ENCODE data around the gene DDR2. TPM values are rescaled to one million over a fixed set of nuclear protein-coding genes. Genes with fewer than 3 reads are reported as not detected.
"Not testable (repeated sequence)": the region's sequence is repeated elsewhere in the genome, so short reads cannot be mapped to it uniquely, and the experiment has no call there.

DDR2 gene
- total RNA-seq, 8 experiments from 2014 or later = 0.96 to 75.2 (median 28.6) TPM

GRCh38 chr1:162724583-162725120, 92.4 kb downstream of the DDR2 start:
- ATAC-seq (replicated peaks in 6 of 8) = no peak
- WGBS, 10 experiments = 33 to 90% (median 75%) methylated on average over 1 to 7 of the region's 7 CpGs; no CpG with 5 or more reads in 3 of the 10 experiments
- no peak overlapping the region for H3K27ac ChIP-seq
- no peaks in the 10 kb centered on the region for H3K4me1 ChIP-seq (replicated peaks in 1 of 2)
- in situ Hi-C loops (cut with MboI; ENCODE audit: low pct_unique_long_range_greater_than_20kb in 2 of 9, low sequenced_read_pairs in 9 of 9, unreplicated experiment in 9 of 9) = no loop called here
- H3K4me3 ChIP-seq = no peak overlapping the region

GRCh38 chr1:162725301-162725837, 93.1 kb downstream of the DDR2 start:
- H3K4me3 ChIP-seq = no peak overlapping the region
- no peak overlapping the region for H3K27ac ChIP-seq
- 51 to 95% (median 83%) methylated on average over 2 to 6 of the region's 7 CpGs; no CpG with 5 or more reads in 1 of the 10 experiments for WGBS, 10 experiments
- ATAC-seq (replicated peaks in 6 of 8) = peak in 2 of 8 experiments; percentile 58 to 60
- in situ Hi-C loops (cut with MboI; ENCODE audit: low pct_unique_long_range_greater_than_20kb in 2 of 9, low sequenced_read_pairs in 9 of 9, unreplicated experiment in 9 of 9) = no loop called here
- no peaks in the 10 kb centered on the region for H3K4me1 ChIP-seq (replicated peaks in 1 of 2)

- no peak overlapping the region for H3K4me3 ChIP-seq
- H3K27ac ChIP-seq = no peak overlapping the region
- in situ Hi-C loops (cut with MboI; ENCODE audit: low pct_unique_long_range_greater_than_20kb in 2 of 9, low sequenced_read_pairs in 9 of 9, unreplicated experiment in 9 of 9) = no loop called here
- H3K4me1 ChIP-seq (replicated peaks in 1 of 2) = no peaks in the 10 kb centered on the region
- WGBS, 10 experiments = 65 to 100% (median 92%) methylated on average over 1 to 3 of the region's 3 CpGs; no CpG with 5 or more reads in 1 of the 10 experiments
- no peak for ATAC-seq (replicated peaks in 6 of 8)
Observed at GRCh38 chr1:162726555-162726954, 94.3 kb downstream of the DDR2 start.

GRCh38 chr1:162727493-162727892, 95.2 kb downstream of the DDR2 start:
- H3K4me3 ChIP-seq; H3K27ac ChIP-seq; H3K4me1 ChIP-seq (replicated peaks in 1 of 2); in situ Hi-C loops (cut with MboI; ENCODE audit: low pct_unique_long_range_greater_than_20kb in 2 of 9, low sequenced_read_pairs in 9 of 9, unreplicated experiment in 9 of 9): not testable (repeated sequence)
- ATAC-seq (replicated peaks in 6 of 8) = peak in 1 of 8 experiments; percentile 44
- WGBS, 10 experiments = no CpG with 5 or more reads among the region's 1 CpG

- ATAC-seq (replicated peaks in 6 of 8) = no peak
- Histone ChIP-seq H3K4me3 (no peak overlapping the region), H3K27ac (no peak overlapping the region), H3K4me1 (replicated peaks in 1 of 2) (peaks cover 0 to 5% of the 10 kb centered on the region in 2 donors)
- 86 to 100% (median 95%) methylated on average over 1 to 2 of the region's 2 CpGs; no CpG with 5 or more reads in 3 of the 10 experiments for WGBS, 10 experiments
- in situ Hi-C loops (cut with MboI; ENCODE audit: low pct_unique_long_range_greater_than_20kb in 2 of 9, low sequenced_read_pairs in 9 of 9, unreplicated experiment in 9 of 9) = no loop called here
Observed at GRCh38 chr1:162728573-162728972, 96.3 kb downstream of the DDR2 start.

GRCh38 chr1:162729195-162729774, 97.0 kb downstream of the DDR2 start:
- H3K27ac ChIP-seq; H3K4me1 ChIP-seq (replicated peaks in 1 of 2); in situ Hi-C loops (cut with MboI; ENCODE audit: low pct_unique_long_range_greater_than_20kb in 2 of 9, low sequenced_read_pairs in 9 of 9, unreplicated experiment in 9 of 9); H3K4me3 ChIP-seq: not testable (repeated sequence)
- peak in 1 of 8 experiments; percentile 52 for ATAC-seq (replicated peaks in 6 of 8)
- WGBS, 10 experiments = no CpG with 5 or more reads among the region's 1 CpG

- Histone ChIP-seq H3K27ac (no peak overlapping the region), H3K4me1 (replicated peaks in 1 of 2) (peaks cover 0 to 5% of the 10 kb centered on the region in 2 donors), H3K4me3 (no peak overlapping the region)
- no peak for ATAC-seq (replicated peaks in 6 of 8)
- in situ Hi-C loops (cut with MboI; ENCODE audit: low pct_unique_long_range_greater_than_20kb in 2 of 9, low sequenced_read_pairs in 9 of 9, unreplicated experiment in 9 of 9) = no loop called here
Observed at GRCh38 chr1:162732094-162732493, 99.8 kb downstream of the DDR2 start.

GRCh38 chr1:162732566-162733335, 100.5 kb downstream of the DDR2 start:
- peaks cover 0 to 5% of the 10 kb centered on the region in 2 donors for H3K4me1 ChIP-seq (replicated peaks in 1 of 2)
- in situ Hi-C loops (cut with MboI; ENCODE audit: low pct_unique_long_range_greater_than_20kb in 2 of 9, low sequenced_read_pairs in 9 of 9, unreplicated experiment in 9 of 9) = no loop called here
- H3K27ac ChIP-seq = no peak overlapping the region
- H3K4me3 ChIP-seq = no peak overlapping the region
- 54 to 88% (median 78%) methylated on average over 1 to 8 of the region's 8 CpGs; no CpG with 5 or more reads in 2 of the 10 experiments for WGBS, 10 experiments
- ATAC-seq (replicated peaks in 6 of 8) = no peak

GRCh38 chr1:162733336-162733590, 101.0 kb downstream of the DDR2 start:
- Histone ChIP-seq H3K4me1 (replicated peaks in 1 of 2) (peaks cover 0 to 5% of the 10 kb centered on the region in 2 donors), H3K27ac (no peak overlapping the region), H3K4me3 (no peak overlapping the region)
- 0 to 71% (median 43%) methylated on average over 1 of the region's 1 CpG; no CpG with 5 or more reads in 5 of the 10 experiments for WGBS, 10 experiments
- in situ Hi-C loops (cut with MboI; ENCODE audit: low pct_unique_long_range_greater_than_20kb in 2 of 9, low sequenced_read_pairs in 9 of 9, unreplicated experiment in 9 of 9) = no loop called here
- no peak for ATAC-seq (replicated peaks in 6 of 8)

GRCh38 chr1:162734047-162734446, 101.8 kb downstream of the DDR2 start:
- no peak overlapping the region for H3K4me3 ChIP-seq
- WGBS, 10 experiments = 64 to 100% (median 84%) methylated on average over 1 to 2 of the region's 2 CpGs
- ATAC-seq (replicated peaks in 6 of 8) = no peak
- H3K4me1 ChIP-seq (replicated peaks in 1 of 2) = peaks cover 0 to 5% of the 10 kb centered on the region in 2 donors
- H3K27ac ChIP-seq = no peak overlapping the region
- in situ Hi-C loops (cut with MboI; ENCODE audit: low pct_unique_long_range_greater_than_20kb in 2 of 9, low sequenced_read_pairs in 9 of 9, unreplicated experiment in 9 of 9) = no loop called here

- Histone ChIP-seq H3K4me1 (replicated peaks in 1 of 2) (peaks cover 0 to 5% of the 10 kb centered on the region in 2 donors), H3K4me3 (no peak overlapping the region), H3K27ac (no peak overlapping the region)
- WGBS, 10 experiments = 73 to 100% (median 100%) methylated on average over 2 to 3 of the region's 3 CpGs; no CpG with 5 or more reads in 3 of the 10 experiments
- in situ Hi-C loops (cut with MboI; ENCODE audit: low pct_unique_long_range_greater_than_20kb in 2 of 9, low sequenced_read_pairs in 9 of 9, unreplicated experiment in 9 of 9) = no loop called here
- no peak for ATAC-seq (replicated peaks in 6 of 8)
Observed at GRCh38 chr1:162736184-162736583, 103.9 kb downstream of the DDR2 start.

- in situ Hi-C loops (cut with MboI; ENCODE audit: low pct_unique_long_range_greater_than_20kb in 2 of 9, low sequenced_read_pairs in 9 of 9, unreplicated experiment in 9 of 9) = no loop called here
- no peak overlapping the region for H3K4me3 ChIP-seq
- H3K27ac ChIP-seq = no peak overlapping the region
- ATAC-seq (replicated peaks in 6 of 8) = no peak
- H3K4me1 ChIP-seq (replicated peaks in 1 of 2) = peaks cover 0 to 5% of the 10 kb centered on the region in 2 donors
- 82 to 100% (median 94%) methylated on average over 3 of the region's 3 CpGs; no CpG with 5 or more reads in 2 of the 10 experiments for WGBS, 10 experiments
Observed at GRCh38 chr1:162736633-162737067, 104.4 kb downstream of the DDR2 start.

- WGBS, 10 experiments = 75 to 100% (median 86%) methylated on average over 1 to 4 of the region's 4 CpGs
- Histone ChIP-seq H3K4me3 (no peak overlapping the region), H3K4me1 (replicated peaks in 1 of 2) (no peaks in the 10 kb centered on the region), H3K27ac (no peak overlapping the region)
- ATAC-seq (replicated peaks in 6 of 8) = no peak
- in situ Hi-C loops (cut with MboI; ENCODE audit: low pct_unique_long_range_greater_than_20kb in 2 of 9, low sequenced_read_pairs in 9 of 9, unreplicated experiment in 9 of 9) = no loop called here
Observed at GRCh38 chr1:162740755-162741154, 108.5 kb downstream of the DDR2 start.

All from motor neuron (in vitro differentiated cells).